H1 (cell line): ENCODE measurements around the gene BCAS4. TPM values are rescaled to one million over a fixed set of nuclear protein-coding genes. Genes with fewer than 3 reads are reported as not detected.

Source experiments
- NRF1 ChIP-seq: IDR thresholded peaks from 2 replicates; pipeline ENCODE4 v1.6.1; 2011; ENCODE audit warnings: mild to moderate bottlenecking, low read depth, low read length, improper control_type of control experiment
- polyA plus RNA-seq, 7 experiments: library from polyadenylated mRNA; depleted of rRNA in 3 of 7; stranded (reverse) in 5 of 7; unstranded in 2 of 7; fragments of >200 nt in 5 of 7; fragments of 200-250 nt in 2 of 7; gene quantifications; 1 replicate in 5 of 7; 2 replicates in 1 of 7; 4 replicates in 1 of 7; pipeline versions ENCODE4 v1.2.1 to v1.2.3, GENCODE V29; 2011 to 2013; ENCODE audit warnings: missing spikeins in 2 of 7, mixed read lengths in 2 of 7
- total RNA-seq: library from RNA; stranded (reverse); fragmentation: NEBNext Ultra II Directional; extraction: Animal tissue kit (Norgen Biotek cat#: 25700); gene quantifications from 2 replicates; pipeline ENCODE4 v1.2.1, GENCODE V29; 2021
- TF ChIP-seq, protein P1 (sequence below): fragments of 300-600 bp; sonication (generic); IDR thresholded peaks from 2 replicates; pipeline ENCODE4 v1.7.1; 2012; ENCODE audit warnings: low read length, moderate library complexity, mild to moderate bottlenecking, inconsistent platforms; ENCODE audit not compliant: insufficient replicate concordance

BCAS4 gene
- total and polyA plus RNA-seq, 2 of the 8 experiments (the other 6 are each of a cell fraction or from before 2014, with no cell fraction given), result 21.2 to 23.6 TPM

DNA sequence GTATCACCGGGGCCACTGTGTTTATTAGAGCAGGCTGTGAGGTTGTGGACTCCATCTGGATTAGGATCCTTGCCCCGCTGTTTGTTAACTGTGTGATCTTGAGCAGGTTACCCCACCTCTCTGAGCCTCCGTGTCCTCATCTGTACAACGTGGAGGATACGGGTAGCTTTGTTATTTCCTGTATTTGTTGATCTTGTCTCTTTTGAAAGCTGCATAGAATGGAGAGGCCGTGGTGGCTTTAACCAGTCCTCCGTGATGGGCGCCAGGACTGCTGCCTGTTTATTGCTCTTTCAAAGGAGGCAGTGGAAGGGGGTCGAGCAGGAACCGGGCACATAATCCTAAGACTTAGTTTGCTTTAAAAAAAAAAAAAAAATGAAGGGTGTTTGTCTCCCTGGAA, 22.9 kb downstream of the BCAS4 start (continued):
- TF ChIP-seq, protein P1, sequence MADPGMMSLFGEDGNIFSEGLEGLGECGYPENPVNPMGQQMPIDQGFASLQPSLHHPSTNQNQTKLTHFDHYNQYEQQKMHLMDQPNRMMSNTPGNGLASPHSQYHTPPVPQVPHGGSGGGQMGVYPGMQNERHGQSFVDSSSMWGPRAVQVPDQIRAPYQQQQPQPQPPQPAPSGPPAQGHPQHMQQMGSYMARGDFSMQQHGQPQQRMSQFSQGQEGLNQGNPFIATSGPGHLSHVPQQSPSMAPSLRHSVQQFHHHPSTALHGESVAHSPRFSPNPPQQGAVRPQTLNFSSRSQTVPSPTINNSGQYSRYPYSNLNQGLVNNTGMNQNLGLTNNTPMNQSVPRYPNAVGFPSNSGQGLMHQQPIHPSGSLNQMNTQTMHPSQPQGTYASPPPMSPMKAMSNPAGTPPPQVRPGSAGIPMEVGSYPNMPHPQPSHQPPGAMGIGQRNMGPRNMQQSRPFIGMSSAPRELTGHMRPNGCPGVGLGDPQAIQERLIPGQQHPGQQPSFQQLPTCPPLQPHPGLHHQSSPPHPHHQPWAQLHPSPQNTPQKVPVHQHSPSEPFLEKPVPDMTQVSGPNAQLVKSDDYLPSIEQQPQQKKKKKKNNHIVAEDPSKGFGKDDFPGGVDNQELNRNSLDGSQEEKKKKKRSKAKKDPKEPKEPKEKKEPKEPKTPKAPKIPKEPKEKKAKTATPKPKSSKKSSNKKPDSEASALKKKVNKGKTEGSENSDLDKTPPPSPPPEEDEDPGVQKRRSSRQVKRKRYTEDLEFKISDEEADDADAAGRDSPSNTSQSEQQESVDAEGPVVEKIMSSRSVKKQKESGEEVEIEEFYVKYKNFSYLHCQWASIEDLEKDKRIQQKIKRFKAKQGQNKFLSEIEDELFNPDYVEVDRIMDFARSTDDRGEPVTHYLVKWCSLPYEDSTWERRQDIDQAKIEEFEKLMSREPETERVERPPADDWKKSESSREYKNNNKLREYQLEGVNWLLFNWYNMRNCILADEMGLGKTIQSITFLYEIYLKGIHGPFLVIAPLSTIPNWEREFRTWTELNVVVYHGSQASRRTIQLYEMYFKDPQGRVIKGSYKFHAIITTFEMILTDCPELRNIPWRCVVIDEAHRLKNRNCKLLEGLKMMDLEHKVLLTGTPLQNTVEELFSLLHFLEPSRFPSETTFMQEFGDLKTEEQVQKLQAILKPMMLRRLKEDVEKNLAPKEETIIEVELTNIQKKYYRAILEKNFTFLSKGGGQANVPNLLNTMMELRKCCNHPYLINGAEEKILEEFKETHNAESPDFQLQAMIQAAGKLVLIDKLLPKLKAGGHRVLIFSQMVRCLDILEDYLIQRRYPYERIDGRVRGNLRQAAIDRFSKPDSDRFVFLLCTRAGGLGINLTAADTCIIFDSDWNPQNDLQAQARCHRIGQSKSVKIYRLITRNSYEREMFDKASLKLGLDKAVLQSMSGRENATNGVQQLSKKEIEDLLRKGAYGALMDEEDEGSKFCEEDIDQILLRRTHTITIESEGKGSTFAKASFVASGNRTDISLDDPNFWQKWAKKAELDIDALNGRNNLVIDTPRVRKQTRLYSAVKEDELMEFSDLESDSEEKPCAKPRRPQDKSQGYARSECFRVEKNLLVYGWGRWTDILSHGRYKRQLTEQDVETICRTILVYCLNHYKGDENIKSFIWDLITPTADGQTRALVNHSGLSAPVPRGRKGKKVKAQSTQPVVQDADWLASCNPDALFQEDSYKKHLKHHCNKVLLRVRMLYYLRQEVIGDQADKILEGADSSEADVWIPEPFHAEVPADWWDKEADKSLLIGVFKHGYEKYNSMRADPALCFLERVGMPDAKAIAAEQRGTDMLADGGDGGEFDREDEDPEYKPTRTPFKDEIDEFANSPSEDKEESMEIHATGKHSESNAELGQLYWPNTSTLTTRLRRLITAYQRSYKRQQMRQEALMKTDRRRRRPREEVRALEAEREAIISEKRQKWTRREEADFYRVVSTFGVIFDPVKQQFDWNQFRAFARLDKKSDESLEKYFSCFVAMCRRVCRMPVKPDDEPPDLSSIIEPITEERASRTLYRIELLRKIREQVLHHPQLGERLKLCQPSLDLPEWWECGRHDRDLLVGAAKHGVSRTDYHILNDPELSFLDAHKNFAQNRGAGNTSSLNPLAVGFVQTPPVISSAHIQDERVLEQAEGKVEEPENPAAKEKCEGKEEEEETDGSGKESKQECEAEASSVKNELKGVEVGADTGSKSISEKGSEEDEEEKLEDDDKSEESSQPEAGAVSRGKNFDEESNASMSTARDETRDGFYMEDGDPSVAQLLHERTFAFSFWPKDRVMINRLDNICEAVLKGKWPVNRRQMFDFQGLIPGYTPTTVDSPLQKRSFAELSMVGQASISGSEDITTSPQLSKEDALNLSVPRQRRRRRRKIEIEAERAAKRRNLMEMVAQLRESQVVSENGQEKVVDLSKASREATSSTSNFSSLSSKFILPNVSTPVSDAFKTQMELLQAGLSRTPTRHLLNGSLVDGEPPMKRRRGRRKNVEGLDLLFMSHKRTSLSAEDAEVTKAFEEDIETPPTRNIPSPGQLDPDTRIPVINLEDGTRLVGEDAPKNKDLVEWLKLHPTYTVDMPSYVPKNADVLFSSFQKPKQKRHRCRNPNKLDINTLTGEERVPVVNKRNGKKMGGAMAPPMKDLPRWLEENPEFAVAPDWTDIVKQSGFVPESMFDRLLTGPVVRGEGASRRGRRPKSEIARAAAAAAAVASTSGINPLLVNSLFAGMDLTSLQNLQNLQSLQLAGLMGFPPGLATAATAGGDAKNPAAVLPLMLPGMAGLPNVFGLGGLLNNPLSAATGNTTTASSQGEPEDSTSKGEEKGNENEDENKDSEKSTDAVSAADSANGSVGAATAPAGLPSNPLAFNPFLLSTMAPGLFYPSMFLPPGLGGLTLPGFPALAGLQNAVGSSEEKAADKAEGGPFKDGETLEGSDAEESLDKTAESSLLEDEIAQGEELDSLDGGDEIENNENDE, result no peak
- no peak for TF ChIP-seq NRF1
